Subcutaneous adipose tissue (tissue), 4 donors: Measurements from ENCODE around the gene DPYD. TPM values are rescaled to one million over a fixed set of nuclear protein-coding genes. Genes with fewer than 3 reads are reported as not detected.

ENCODE experiments used
- total RNA-seq, 4 donors: library from RNA; depleted of rRNA; stranded (reverse); fragments of >200 nt; gene quantifications; one replicate each; pipeline ENCODE4 v1.1.0, GENCODE V29; 2016
- TF ChIP-seq, protein P1 (sequence below): fragments of 450-650 bp; IDR thresholded peaks from one replicate; pipeline ENCODE4 v1.5.1; 2016; ENCODE audit warnings: low read depth, mild to moderate bottlenecking, control low read depth, antibody characterized with exemption, moderate library complexity

DPYD gene
- total RNA-seq, 4 donors from 2014 or later: 47.1 to 100 (median 68.0) TPM

DNA sequence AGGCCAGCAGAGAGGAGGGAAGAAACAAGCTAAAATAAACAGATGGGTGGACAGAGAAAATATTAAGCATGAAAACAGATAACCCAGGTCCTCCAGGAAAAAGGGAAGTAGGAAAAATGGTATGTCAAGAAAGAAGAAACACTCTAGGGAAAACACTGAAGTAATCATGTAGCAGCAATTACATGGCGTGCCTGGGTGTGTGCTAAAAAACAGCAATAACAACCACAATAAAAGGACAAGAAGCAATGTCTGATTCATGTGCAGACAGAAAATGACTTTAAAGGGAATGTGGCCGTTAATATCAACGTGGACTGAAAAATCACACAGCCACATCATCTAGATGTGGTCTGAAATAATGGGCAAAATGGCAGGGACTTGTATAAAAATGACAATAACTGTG is 829.6 kb downstream of the DPYD start:
- TF ChIP-seq, protein P1, sequence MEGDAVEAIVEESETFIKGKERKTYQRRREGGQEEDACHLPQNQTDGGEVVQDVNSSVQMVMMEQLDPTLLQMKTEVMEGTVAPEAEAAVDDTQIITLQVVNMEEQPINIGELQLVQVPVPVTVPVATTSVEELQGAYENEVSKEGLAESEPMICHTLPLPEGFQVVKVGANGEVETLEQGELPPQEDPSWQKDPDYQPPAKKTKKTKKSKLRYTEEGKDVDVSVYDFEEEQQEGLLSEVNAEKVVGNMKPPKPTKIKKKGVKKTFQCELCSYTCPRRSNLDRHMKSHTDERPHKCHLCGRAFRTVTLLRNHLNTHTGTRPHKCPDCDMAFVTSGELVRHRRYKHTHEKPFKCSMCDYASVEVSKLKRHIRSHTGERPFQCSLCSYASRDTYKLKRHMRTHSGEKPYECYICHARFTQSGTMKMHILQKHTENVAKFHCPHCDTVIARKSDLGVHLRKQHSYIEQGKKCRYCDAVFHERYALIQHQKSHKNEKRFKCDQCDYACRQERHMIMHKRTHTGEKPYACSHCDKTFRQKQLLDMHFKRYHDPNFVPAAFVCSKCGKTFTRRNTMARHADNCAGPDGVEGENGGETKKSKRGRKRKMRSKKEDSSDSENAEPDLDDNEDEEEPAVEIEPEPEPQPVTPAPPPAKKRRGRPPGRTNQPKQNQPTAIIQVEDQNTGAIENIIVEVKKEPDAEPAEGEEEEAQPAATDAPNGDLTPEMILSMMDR: no peak

DNA sequence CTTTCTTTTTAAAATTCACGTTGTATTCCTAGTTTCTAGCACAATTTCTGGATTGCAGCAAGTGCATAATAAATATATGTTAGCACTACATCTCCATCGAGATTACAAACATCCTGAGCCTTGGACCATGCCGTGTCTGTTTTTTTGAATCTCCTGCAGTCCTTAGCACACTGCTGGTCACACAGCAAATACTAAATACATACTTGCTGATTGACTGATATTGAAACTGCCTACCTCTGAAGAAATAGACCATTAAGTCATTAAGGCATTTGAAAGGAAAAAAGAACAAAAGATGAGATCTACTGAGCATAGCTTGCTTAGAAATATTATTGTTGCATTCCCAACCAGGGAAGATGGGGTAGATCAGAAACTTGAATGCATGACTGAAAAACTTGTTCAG is 830.1 kb downstream of the DPYD start:
- TF ChIP-seq, protein P1: no peak

DNA sequence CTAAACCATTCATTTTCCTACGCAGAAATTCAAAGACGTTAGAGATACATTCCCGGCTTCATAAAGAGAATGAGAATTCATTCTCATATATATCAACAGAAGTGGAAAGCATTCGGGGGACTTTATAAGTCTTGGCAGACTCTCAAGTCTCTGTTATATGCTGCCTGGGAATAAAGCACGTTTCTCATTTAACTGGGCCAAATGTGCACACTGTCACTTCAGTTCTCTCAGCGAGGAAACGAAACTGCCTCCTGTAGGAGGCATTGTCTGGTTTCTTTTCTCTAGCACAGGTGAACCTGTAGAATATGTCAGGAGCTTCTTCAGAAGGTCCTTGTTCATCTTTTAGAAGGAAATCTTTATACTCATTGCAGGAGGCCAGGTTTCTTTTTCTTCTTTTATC is 831.7 kb downstream of the DPYD start:
- TF ChIP-seq, protein P1: no peak

DNA sequence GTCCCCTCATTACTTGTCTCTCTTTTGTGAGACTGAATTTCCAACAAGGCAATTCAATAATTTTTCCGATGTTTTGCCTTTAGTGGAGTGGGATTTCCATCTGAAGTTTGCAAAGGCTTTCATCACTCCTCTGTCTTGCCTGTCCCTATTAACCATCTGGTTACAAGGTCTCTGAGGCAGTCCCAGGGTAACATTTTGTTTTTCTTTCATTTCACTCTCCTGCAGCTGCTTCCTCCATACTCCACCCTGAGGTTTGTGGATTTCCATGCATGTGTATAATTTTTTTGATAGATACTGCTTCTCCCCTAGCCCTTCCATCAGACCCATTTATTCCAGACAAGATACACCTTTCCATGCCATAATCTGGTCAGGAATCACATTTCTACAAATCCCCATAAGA is 832.4 kb downstream of the DPYD start:
- TF ChIP-seq, protein P1: no peak

DNA sequence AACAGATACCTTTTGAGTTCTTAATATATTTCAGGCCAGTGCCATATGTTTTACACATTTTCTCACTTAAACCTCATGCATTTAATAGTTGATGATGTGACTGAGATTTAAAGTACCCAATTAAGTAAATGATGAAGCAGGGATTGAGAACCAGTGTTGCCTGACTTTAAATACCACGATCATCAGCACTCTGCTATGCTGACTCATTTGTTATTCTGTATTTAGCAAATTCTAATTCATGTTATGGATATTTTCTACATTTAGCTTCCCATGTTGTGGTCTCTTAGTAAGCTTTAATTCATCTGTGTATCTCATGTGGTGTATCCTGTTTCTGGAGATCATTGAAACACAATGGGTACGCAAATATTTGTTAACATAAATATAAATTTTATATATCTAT is 836.3 kb downstream of the DPYD start:
- TF ChIP-seq, protein P1: no peak

DNA sequence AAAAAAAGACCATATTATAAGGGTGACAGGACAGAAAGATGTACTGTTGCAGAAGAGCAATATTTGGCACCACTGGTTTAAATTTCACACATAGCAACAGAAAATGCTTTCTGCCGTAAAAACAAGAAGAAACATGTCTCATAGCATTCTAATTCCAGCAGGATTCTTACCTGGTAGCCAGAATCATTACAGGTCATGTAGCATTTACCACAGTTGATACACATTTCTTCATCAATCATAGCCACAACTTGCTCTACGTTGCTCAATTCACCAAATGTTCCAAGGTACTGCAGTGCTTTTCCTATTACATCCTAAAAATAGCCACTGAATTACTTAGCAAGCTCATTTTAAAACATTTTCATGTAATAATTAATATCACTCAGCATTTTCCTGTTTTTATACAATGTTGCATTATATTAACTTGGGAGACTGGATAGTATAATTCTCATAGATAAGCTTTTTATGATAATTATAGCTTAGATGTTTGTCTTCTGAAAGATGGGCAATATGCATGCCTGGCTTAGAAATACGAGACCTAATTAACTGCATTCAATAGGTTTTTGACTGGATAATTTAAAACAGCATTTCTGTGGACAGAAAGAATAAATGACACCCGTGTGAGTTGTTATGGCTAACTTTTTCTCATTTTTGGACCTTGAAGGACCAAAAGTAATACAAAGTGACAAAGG is 838.5 kb downstream of the DPYD start:
- TF ChIP-seq, protein P1: no peak

DNA sequence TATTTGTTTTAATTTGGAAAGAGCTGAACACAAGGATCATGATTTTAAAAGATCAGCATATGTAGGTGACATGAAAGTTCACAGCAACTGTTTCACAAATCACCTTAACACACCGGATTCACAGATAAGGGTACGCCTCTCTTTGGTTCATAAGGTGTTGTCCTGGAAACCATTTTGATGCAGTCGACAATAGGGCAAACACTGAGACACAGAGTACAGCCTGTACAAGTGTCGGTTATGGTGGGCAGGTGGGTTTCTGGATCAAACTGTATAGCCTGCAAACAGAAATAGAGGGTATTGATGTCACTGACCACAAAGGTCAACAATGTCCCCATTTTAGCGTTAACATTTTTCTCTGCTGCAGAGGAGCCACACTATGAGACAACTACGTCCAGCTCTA is 842.0 kb downstream of the DPYD start:
- TF ChIP-seq, protein P1: no peak
